Esophagus mucosa (tissue), 1 donor: ENCODE results near the gene NAT14. TPM values are rescaled to one million over a fixed set of nuclear protein-coding genes. Genes with fewer than 3 reads are reported as not detected.
"Not testable (repeated sequence)": the region's sequence is repeated elsewhere in the genome, so short reads cannot be mapped to it uniquely, and the experiment has no call there.

Experiments
- ATAC-seq: fragments of 200-7000 bp; cut with Tn5 transposase; one replicate; pipeline ENCODE4 v1.9.1; 2020
- total RNA-seq: library from RNA; stranded (reverse); gene quantifications from one replicate; pipeline ENCODE4 v1.2.4, GENCODE V29; 2023
- donor health status: DM: yes; HTN: yes; CAD: no.

The NAT14 gene
- total RNA-seq, 1 donor from 2014 or later, result 7.5 TPM

GRCh38 chr19:55504252-55504603 lies 19.2 kb downstream of the NAT14 start:
- no peak for ATAC-seq

GRCh38 chr19:55504981-55505380 lies 20.0 kb downstream of the NAT14 start:
- ATAC-seq, result no peak

- no peak for ATAC-seq
Measured at GRCh38 chr19:55508120-55508519, 23.1 kb downstream of the NAT14 start.

GRCh38 chr19:55516878-55517620 lies 32.1 kb downstream of the NAT14 start:
- ATAC-seq, result peak; percentile 99

- peak; percentile 48 for ATAC-seq
Measured at GRCh38 chr19:55519451-55520311, 34.7 kb downstream of the NAT14 start.

- ATAC-seq, result no peak
Measured at GRCh38 chr19:55520691-55521292, 35.8 kb downstream of the NAT14 start.

- no peak for ATAC-seq
Measured at GRCh38 chr19:55525289-55526101, 40.5 kb downstream of the NAT14 start.

GRCh38 chr19:55526216-55527196 lies 41.5 kb downstream of the NAT14 start:
- ATAC-seq, result peak; percentile 65

- no peak for ATAC-seq
Measured at GRCh38 chr19:55527197-55528029, 42.4 kb downstream of the NAT14 start.

GRCh38 chr19:55528030-55528803 lies 43.2 kb downstream of the NAT14 start:
- no peak for ATAC-seq

- no peak for ATAC-seq
Measured at GRCh38 chr19:55529636-55530234, 44.7 kb downstream of the NAT14 start.

- no peak for ATAC-seq
Measured at GRCh38 chr19:55530996-55531395, 46.0 kb downstream of the NAT14 start.

- ATAC-seq, result not testable (repeated sequence)
Measured at GRCh38 chr19:55534280-55534679, 49.3 kb downstream of the NAT14 start.

- ATAC-seq, result no peak
Measured at GRCh38 chr19:55535173-55535964, 50.4 kb downstream of the NAT14 start.

- no peak for ATAC-seq
Measured at GRCh38 chr19:55535965-55536350, 51.0 kb downstream of the NAT14 start.

- ATAC-seq, result no peak
Measured at GRCh38 chr19:55536366-55536765, 51.4 kb downstream of the NAT14 start.
